Suprapubic skin (tissue), 4 donors: ENCODE data around the gene ARHGAP10. TPM values are rescaled to one million over a fixed set of nuclear protein-coding genes. Genes with fewer than 3 reads are reported as not detected.

Experiments used
- DNase-seq, 2 donors: peaks; one replicate each; pipeline ENCODE4 v3.0.0-alpha.2; 2019; ENCODE audit warnings: low spot score in 2 of 2
- H3K27ac ChIP-seq: fragments of 200-600 bp; sonication (generic); one replicate; pipeline ENCODE4 v1.5.1; 2019
- H3K27me3 ChIP-seq: fragments of 200-600 bp; sonication (generic); one replicate; pipeline ENCODE4 v1.5.1; 2019
- H3K36me3 ChIP-seq: fragments of 200-600 bp; sonication (generic); one replicate; pipeline ENCODE4 v1.5.1; 2019
- H3K4me1 ChIP-seq: fragments of 200-600 bp; sonication (generic); one replicate; pipeline ENCODE4 v1.5.1; 2019
- H3K4me3 ChIP-seq: fragments of 200-600 bp; sonication (generic); one replicate; pipeline ENCODE4 v1.5.1; 2019; ENCODE audit warnings: mild to moderate bottlenecking
- H3K9me3 ChIP-seq: fragments of 200-600 bp; sonication (generic); one replicate; pipeline ENCODE4 v1.5.1; 2019
- CTCF ChIP-seq, 2 donors: fragments of 200-600 bp in 1 of 2; fragments of 450-650 bp in 1 of 2; sonication (generic) in 1 of 2; IDR thresholded peaks; one replicate each; pipeline ENCODE4 v1.5.1; 2016 to 2019; ENCODE audit warnings: antibody characterized with exemption in 2 of 2, mild to moderate bottlenecking in 1 of 2, moderate library complexity in 1 of 2
- EP300 ChIP-seq: sonication (generic); formaldehyde crosslinking; IDR thresholded peaks from one replicate; pipeline ENCODE4 v1.6.1; 2017; ENCODE audit warnings: antibody characterized with exemption
- POLR2A ChIP-seq, 2 donors: fragments of 450-650 bp; IDR thresholded peaks; one replicate each; pipeline ENCODE4 v1.6.1; 2017; ENCODE audit warnings: antibody characterized with exemption in 2 of 2, mild to moderate bottlenecking in 2 of 2, moderate library complexity in 2 of 2
- POLR2AphosphoS5 ChIP-seq, 3 donors: sonication (generic); formaldehyde crosslinking; IDR thresholded peaks; one replicate each; pipeline ENCODE4 v1.6.1; 2017; ENCODE audit warnings: antibody characterized with exemption in 3 of 3
- WGBS: methylation state at CpG from one replicate; pipeline ENCODE4 v1.1.5; 2018; 5-methylcytosine and 5-hydroxymethylcytosine counted together
- total RNA-seq, 4 donors: library from RNA; depleted of rRNA; stranded (reverse); fragments of >200 nt; gene quantifications; one replicate each; pipeline ENCODE4 v1.1.0, GENCODE V29; 2016

The ARHGAP10 gene
- total RNA-seq, 4 donors from 2014 or later, result 32.5 to 59.0 (median 36.8) TPM

- DNase-seq, result no peak
Measured at GRCh38 chr4:147975325-147975724, 243.4 kb downstream of the ARHGAP10 start.

GRCh38 chr4:147975933-147976928, 244.3 kb downstream of the ARHGAP10 start:
- Histone ChIP-seq H3K27me3 (no peaks in the 10 kb centered on the region), H3K4me1 (peaks cover 20% of the 10 kb centered on the region), H3K4me3 (no peak overlapping the region), H3K9me3 (peaks cover 6% of the 10 kb centered on the region), H3K36me3 (no peaks in the 10 kb centered on the region), H3K27ac (no peak overlapping the region)
- WGBS, result 68% methylated on average over 2 of the region's 2 CpGs
- no peak for DNase-seq
- TF ChIP-seq EP300 (no peak), POLR2AphosphoS5 (IDR thresholded peaks at IDR 0.05) (no peak), POLR2A (IDR thresholded peaks at IDR 0.05) (no peak), CTCF (IDR thresholded peaks at IDR 0.05) (no peak)

More at GRCh38 chr4:147975325-147975724, 243.4 kb downstream of the ARHGAP10 start:
- Histone ChIP-seq H3K4me3 (no peak overlapping the region), H3K9me3 (peaks cover 6% of the 10 kb centered on the region), H3K27me3 (no peaks in the 10 kb centered on the region), H3K27ac (no peak overlapping the region), H3K36me3 (no peaks in the 10 kb centered on the region), H3K4me1 (peaks cover 11% of the 10 kb centered on the region)
- 65% methylated on average over 3 of the region's 3 CpGs for WGBS
- TF ChIP-seq POLR2AphosphoS5 (IDR thresholded peaks at IDR 0.05) (no peak), POLR2A (IDR thresholded peaks at IDR 0.05) (no peak), CTCF (IDR thresholded peaks at IDR 0.05) (no peak), EP300 (no peak)

- Histone ChIP-seq H3K27me3 (no peaks in the 10 kb centered on the region), H3K27ac (no peak overlapping the region), H3K4me3 (no peak overlapping the region), H3K36me3 (peaks cover 6% of the 10 kb centered on the region), H3K9me3 (peaks cover 6% of the 10 kb centered on the region), H3K4me1 (peaks cover 20% of the 10 kb centered on the region)
- WGBS, result 47% methylated on average over 3 of the region's 3 CpGs
- TF ChIP-seq POLR2A (IDR thresholded peaks at IDR 0.05), result no peak
- TF ChIP-seq EP300, result no peak
- TF ChIP-seq POLR2AphosphoS5 (IDR thresholded peaks at IDR 0.05), result no peak
- TF ChIP-seq CTCF (IDR thresholded peaks at IDR 0.05), result no peak
- no peak for DNase-seq
Measured at GRCh38 chr4:147980586-147980985, 248.7 kb downstream of the ARHGAP10 start.

- no peak overlapping the region for H3K4me3 ChIP-seq
- 78% methylated on average over 1 of the region's 1 CpG for WGBS
- H3K27me3 ChIP-seq, result no peaks in the 10 kb centered on the region
- no peak for DNase-seq
- H3K27ac ChIP-seq, result no peak overlapping the region
- H3K4me1 ChIP-seq, result peaks cover 14% of the 10 kb centered on the region
- H3K9me3 ChIP-seq, result peaks cover 6% of the 10 kb centered on the region
- H3K36me3 ChIP-seq, result peaks cover 6% of the 10 kb centered on the region
- TF ChIP-seq EP300 (no peak), POLR2AphosphoS5 (IDR thresholded peaks at IDR 0.05) (no peak), POLR2A (IDR thresholded peaks at IDR 0.05) (no peak), CTCF (IDR thresholded peaks at IDR 0.05) (no peak)
Measured at GRCh38 chr4:147981305-147981704, 249.4 kb downstream of the ARHGAP10 start.

GRCh38 chr4:147984065-147984777, 252.3 kb downstream of the ARHGAP10 start:
- DNase-seq, result no peak
- WGBS, result 88% methylated on average over 14 of the region's 15 CpGs
- H3K36me3 ChIP-seq, result peaks cover 6% of the 10 kb centered on the region
- no peaks in the 10 kb centered on the region for H3K27me3 ChIP-seq
- no peak overlapping the region for H3K4me3 ChIP-seq
- no peaks in the 10 kb centered on the region for H3K9me3 ChIP-seq
- peaks cover 11% of the 10 kb centered on the region for H3K4me1 ChIP-seq
- TF ChIP-seq CTCF (IDR thresholded peaks at IDR 0.05) (peak in 1 of 2 donors; percentile 2), POLR2A (IDR thresholded peaks at IDR 0.05) (no peak)
- H3K27ac ChIP-seq, result no peak overlapping the region
